GM18526 (cell line): ENCODE results near the gene CMAS.

Experiments
- POLR2A ChIP-seq: IDR thresholded peaks from 3 replicates; pipeline ENCODE4 v1.6.1; 2011; ENCODE audit not compliant: insufficient read length; ENCODE audit errors: extremely low read depth

The CMAS gene

DNA sequence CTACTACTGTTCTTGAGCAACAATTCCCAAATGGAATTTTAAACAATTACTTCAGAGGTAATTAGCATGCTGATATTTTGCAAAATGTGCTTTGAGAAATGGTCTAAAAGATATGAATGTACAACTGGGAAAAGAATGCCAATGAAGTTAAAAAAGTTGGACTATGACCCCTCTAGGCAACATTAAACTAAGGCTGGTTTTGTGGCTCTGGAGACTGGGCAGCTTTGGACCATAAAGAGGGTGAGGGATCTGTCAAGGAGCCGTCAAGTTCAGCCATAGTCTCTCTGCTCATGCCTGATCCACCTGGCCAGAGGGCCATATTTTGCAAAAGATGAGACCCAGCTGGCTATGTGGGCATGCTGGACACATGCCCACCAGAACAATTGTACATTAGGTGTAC is 38.8 kb downstream of the CMAS start:
- TF ChIP-seq POLR2A = no peak

DNA sequence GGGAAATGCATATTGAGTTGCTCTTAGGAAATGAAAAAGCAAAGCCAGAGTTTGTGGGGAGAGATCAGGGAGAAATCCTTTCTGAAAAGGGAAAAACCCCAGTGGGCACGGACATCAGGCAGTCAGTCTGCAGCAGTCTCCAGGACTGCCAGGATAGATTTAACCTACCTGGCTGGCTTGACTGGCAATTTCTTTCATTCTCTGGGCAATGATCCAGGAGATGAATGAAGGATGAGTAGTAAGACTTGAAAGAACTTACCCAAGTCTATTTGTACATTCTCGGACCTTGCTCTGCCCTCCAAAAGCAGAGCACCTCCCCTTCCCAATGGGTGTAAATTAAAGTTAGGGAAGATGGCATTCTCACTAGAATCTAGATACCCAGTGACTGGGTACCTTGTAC is 42.9 kb downstream of the CMAS start:
- no peak for TF ChIP-seq POLR2A

- TF ChIP-seq POLR2A = no peak
Observed at GRCh38 chr12:22089486-22089885, 43.5 kb downstream of the CMAS start.

- no peak for TF ChIP-seq POLR2A
Observed at GRCh38 chr12:22100958-22101748, 55.1 kb downstream of the CMAS start.

DNA sequence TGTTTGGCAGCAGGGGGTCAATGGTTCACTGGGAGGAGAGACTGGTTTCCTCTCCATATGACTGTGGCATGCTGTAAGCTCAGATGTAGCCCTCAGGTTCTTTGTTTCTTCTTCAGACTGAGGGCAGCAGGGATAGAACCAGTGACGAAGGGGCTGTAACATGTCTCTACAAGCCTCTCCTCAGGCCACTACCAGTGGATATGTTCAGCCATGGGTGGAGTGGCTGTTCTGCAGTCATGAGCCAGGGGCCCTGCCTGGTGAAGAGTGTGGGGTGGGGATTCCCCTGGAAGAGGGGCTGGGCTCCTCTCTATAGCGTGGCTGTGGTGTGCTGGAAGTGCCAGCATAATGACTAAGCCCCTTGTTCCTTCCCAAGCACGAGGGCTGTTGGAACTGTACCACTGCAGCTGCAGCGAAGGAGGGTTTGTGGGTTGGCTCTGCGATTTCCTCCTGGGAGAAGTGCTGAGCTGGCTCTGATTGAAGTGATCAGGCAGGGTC is 55.8 kb downstream of the CMAS start:
- no peak for TF ChIP-seq POLR2A

GRCh38 chr12:22103418-22103817 is 57.4 kb downstream of the CMAS start:
- TF ChIP-seq POLR2A = no peak

DNA sequence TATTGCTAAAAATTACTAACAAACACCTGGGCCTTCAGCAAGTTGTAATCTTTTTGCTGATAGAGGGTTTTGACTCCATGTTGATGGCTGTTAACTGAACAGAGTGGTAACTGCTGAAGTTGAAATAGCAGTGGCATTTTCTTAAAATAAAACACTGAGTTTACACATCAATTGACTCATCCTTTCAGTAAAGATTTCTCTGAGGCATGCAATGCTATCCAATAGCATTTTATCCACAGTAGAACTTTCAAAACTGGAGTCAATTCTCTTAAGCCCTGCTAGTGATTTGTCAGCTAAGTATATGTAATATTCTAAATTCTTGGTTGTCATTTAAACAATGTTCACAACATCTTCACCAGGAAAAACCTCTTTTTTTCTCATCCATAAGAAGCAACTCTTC is 59.5 kb downstream of the CMAS start:
- TF ChIP-seq POLR2A = no peak

DNA sequence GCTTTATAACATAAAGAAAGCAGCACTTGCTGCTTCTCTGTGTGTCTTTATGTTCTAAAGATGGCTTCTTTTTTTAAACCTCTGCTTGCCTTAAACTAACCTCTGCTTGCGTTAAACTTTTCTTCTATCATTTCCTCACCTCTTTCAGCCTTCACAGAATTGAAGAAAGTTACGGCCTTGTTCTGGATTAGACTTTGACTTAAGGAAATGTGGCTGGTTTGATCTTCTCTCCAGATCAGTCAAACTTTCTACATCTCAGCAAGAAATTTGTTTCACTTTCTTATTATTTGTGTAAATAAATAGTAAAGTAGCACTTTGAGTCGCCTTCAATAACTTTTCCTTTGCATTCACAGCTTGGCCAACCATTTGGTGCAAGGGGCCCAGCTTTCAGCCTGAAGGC is 64.2 kb downstream of the CMAS start:
- no peak for TF ChIP-seq POLR2A
